Motor neuron (in vitro differentiated cells): ENCODE results near the gene ZCCHC24. TPM values are rescaled to one million over a fixed set of nuclear protein-coding genes. Genes with fewer than 3 reads are reported as not detected.

Experiments used
- ATAC-seq, 8 experiments: fragments of 200-7000 bp; cut with Tn5 transposase; replicated peaks in 6 of 8; 2 replicates each; pipeline ENCODE4 v1.8.0; 2021; ENCODE audit warnings: mild to moderate bottlenecking in 8 of 8, moderate library complexity in 8 of 8
- H3K27ac ChIP-seq, 2 donors: fragments of 250-450 bp; sonication (Bioruptor Pico); 2 replicates each; pipeline ENCODE4 v1.9.0; 2021; ENCODE audit warnings: antibody characterized with exemption in 2 of 2, mild to moderate bottlenecking in 2 of 2, moderate library complexity in 1 of 2
- H3K4me1 ChIP-seq, 2 donors: fragments of 250-450 bp; sonication (Bioruptor Pico); replicated peaks in 1 of 2; 2 replicates each; pipeline ENCODE4 v1.6.1; 2021; ENCODE audit warnings: antibody characterized with exemption in 2 of 2, mild to moderate bottlenecking in 2 of 2, moderate library complexity in 1 of 2
- H3K4me3 ChIP-seq, 5 donors: fragments of 250-450 bp; sonication (Bioruptor Pico); 2 replicates each; pipeline ENCODE4 v1.9.0; 2021; ENCODE audit warnings: antibody characterized with exemption in 5 of 5, mild to moderate bottlenecking in 5 of 5, moderate library complexity in 4 of 5
- WGBS, 10 experiments: fragments of 450-650 bp; shearing (Covaris generic); methylation state at CpG; one replicate each; pipeline ENCODE4 v1.0.0; 2022; 5-methylcytosine and 5-hydroxymethylcytosine counted together
- in situ Hi-C, 9 experiments: fragments of 400-800 bp; cut with MboI; loops; one replicate each; pipeline ENCODE4 v1.15.0; 2021; ENCODE audit warnings: low sequenced_read_pairs in 9 of 9, low pct_unique_long_range_greater_than_20kb in 2 of 9; ENCODE audit not compliant: unreplicated experiment in 9 of 9
- total RNA-seq, 8 experiments: library from RNA; unstranded; fragments of 300-600 nt; gene quantifications; 2 replicates each; pipeline versions ENCODE4 v1.2.3 to v1.2.4, GENCODE V29; 2022

The ZCCHC24 gene
- total RNA-seq, 8 experiments from 2014 or later, result 0.67 to 39.5 (median 8.0) TPM

DNA sequence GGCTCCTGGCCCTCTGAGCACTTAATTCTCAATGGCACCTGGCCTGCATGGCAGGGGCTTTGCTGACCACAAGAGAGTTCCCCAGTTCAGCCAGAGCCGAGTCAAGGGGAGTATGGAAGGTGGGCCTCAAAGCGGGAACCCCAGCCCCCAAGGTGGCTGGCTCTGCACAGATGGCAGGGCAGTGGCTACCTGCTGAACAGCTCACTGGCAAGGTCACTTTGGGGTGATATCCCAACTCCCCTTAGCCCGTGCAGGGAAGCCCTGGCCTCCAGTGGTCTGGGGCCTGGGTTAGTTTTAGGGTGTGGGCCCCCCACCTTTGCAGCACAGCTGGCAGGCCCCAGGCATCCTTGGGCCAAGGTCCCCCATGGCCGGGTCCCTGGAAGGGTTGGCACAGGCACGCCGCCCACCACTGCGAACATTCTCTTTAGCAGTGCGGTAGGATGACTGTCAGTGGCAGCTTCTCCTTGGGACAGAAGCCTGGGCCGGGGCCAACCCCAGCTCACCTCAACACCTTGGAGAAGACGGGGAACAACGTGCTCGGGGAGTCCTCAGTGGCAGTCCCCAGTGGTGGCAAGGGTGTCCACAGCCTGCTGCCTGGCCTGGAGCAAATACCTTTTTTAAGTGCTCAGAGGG is 61.3 kb downstream of the ZCCHC24 start:
- WGBS, 10 experiments, result 80 to 100% (median 97%) methylated on average over 1 to 9 of the region's 12 CpGs; no CpG with 5 or more reads in 4 of the 10 experiments
- no peak for ATAC-seq
- H3K4me3 ChIP-seq, result no peak overlapping the region
- peaks cover 15 to 16% of the 10 kb centered on the region in 2 donors for H3K4me1 ChIP-seq
- H3K27ac ChIP-seq, result no peak overlapping the region
- in situ Hi-C loops, result no loop called here

DNA sequence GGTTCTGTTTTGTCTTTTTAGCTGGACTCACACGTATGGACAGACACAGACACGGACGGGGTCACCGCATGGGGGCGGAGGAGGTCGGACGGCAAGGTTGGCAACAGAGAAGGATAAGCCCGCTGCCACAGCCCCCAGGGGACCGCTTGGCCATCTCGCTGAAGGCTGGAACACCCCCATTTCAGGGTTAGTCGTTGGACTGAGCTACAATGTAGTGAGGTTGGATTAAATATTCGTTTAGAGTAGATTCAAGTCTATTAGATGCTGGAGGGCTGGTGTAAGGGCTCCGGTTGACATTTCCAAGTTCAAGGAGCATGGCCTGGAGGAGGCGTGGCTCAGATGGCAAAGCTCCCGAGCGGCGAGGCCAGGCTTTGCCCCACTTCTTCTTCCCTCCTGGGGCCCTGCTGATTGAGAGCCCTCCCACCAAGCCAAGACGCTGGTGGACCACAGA is 62.9 kb downstream of the ZCCHC24 start:
- peaks cover 15 to 16% of the 10 kb centered on the region in 2 donors for H3K4me1 ChIP-seq
- ATAC-seq, result no peak
- no peak overlapping the region for H3K4me3 ChIP-seq
- no peak overlapping the region for H3K27ac ChIP-seq
- 38 to 81% (median 72%) methylated on average over 1 to 13 of the region's 18 CpGs; no CpG with 5 or more reads in 2 of the 10 experiments for WGBS, 10 experiments
- in situ Hi-C loops, result no loop called here

DNA sequence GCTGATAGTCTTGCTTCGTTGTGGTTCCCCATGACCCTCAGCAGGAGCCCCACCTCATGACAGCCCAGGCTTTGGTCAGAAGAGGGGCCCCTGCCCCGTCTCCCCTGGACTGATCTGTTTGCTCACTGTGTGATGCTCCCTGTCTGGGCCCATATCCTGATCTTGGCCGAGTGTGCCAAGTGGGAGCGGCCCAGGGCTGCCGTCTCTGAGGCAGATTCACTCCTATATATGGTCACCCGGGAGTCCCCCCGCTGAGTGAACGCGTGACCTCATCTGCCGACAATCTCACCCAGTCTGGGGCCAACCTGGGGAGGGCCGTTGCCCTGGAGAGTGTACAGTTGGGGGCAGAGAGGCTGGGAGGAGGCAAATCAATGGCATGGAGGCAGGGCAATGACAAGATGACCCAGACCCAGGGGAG is 63.6 kb downstream of the ZCCHC24 start:
- 7 to 70% (median 40%) methylated on average over 2 to 8 of the region's 11 CpGs; no CpG with 5 or more reads in 7 of the 10 experiments for WGBS, 10 experiments
- Histone ChIP-seq H3K27ac (no peak overlapping the region), H3K4me3 (no peak overlapping the region), H3K4me1 (peaks cover 15 to 16% of the 10 kb centered on the region in 2 donors)
- in situ Hi-C loops, result no loop called here
- peak; percentile 75 to 95 (median 88) for ATAC-seq

GRCh38 chr10:79380946-79381721 is 64.3 kb downstream of the ZCCHC24 start:
- peak in 2 of 8 experiments; percentile 4 to 13 for ATAC-seq
- peaks cover 15 to 16% of the 10 kb centered on the region in 2 donors for H3K4me1 ChIP-seq
- H3K4me3 ChIP-seq, result no peak overlapping the region
- in situ Hi-C loops, result no loop called here
- WGBS, 10 experiments, result 60 to 90% (median 78%) methylated on average over 1 to 5 of the region's 9 CpGs; no CpG with 5 or more reads in 4 of the 10 experiments
- H3K27ac ChIP-seq, result no peak overlapping the region

DNA sequence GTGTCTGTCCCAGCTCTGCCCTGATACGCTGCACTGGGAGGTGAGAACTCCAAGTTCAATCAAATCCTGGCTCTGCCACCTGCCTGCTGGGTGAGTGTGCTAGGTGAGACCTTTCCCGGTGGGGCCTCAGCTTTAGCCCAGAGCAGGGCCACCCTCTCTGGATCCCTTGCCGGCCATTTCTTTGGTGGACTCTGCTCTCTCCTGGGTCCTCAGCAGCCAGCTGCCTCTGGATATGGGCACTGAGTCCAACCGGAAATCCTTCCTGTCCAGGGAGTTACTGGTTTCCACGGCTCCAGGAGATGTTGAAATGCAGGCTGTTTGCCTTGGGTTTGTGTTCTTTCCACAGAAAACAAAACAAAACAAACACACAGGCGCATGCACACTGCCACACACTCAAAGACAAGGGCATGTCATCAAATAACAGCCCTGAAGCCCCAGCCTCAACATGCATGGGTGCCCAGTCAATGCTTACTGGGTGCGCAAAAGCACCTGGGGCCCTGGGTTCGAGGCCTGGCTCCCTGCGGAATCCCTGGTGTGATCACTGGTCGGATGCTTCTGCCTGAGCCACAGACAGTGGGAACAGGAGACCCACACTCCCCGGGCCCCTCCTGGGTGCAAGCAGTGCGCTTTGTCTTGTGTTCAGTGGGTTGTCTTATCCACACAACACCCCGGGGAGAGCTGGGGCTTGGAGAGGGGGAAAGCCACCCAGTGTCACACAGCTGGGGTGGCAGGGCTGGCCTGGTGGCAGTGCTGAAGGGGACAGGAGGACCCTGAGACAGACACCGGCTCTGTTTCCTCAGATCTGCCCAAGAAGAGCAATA is 65.1 kb downstream of the ZCCHC24 start:
- WGBS, 10 experiments, result 7 to 92% (median 86%) methylated on average over 2 to 3 of the region's 14 CpGs; no CpG with 5 or more reads in 4 of the 10 experiments
- peak in 6 of 8 experiments; percentile 3 to 59 (median 12) for ATAC-seq
- in situ Hi-C loops, result no loop called here
- peaks cover 15 to 16% of the 10 kb centered on the region in 2 donors for H3K4me1 ChIP-seq
- H3K27ac ChIP-seq, result no peak overlapping the region
- no peak overlapping the region for H3K4me3 ChIP-seq

GRCh38 chr10:79379512-79380124 is 65.8 kb downstream of the ZCCHC24 start:
- Histone ChIP-seq H3K4me1 (peaks cover 14 to 20% of the 10 kb centered on the region in 2 donors), H3K27ac (no peak overlapping the region), H3K4me3 (no peak overlapping the region)
- ATAC-seq, result peak in 2 of 8 experiments; percentile 1 to 7
- in situ Hi-C loops, result no loop called here
- WGBS, 10 experiments, result 17 to 78% (median 73%) methylated on average over 2 to 4 of the region's 9 CpGs; no CpG with 5 or more reads in 7 of the 10 experiments

GRCh38 chr10:79378647-79379511 is 66.5 kb downstream of the ZCCHC24 start:
- no peak for ATAC-seq
- WGBS, 10 experiments, result 56 to 88% (median 80%) methylated on average over 3 to 6 of the region's 22 CpGs; no CpG with 5 or more reads in 6 of the 10 experiments
- in situ Hi-C loops, result no loop called here
- Histone ChIP-seq H3K27ac (no peak overlapping the region), H3K4me3 (no peak overlapping the region), H3K4me1 (peaks cover 12 to 18% of the 10 kb centered on the region in 2 donors)

- in situ Hi-C loops, result no loop called here
- no peak overlapping the region for H3K27ac ChIP-seq
- no peak for ATAC-seq
- peaks cover 12 to 18% of the 10 kb centered on the region in 2 donors for H3K4me1 ChIP-seq
- WGBS, 10 experiments, result 50 to 100% (median 100%) methylated on average over 1 to 4 of the region's 7 CpGs; no CpG with 5 or more reads in 7 of the 10 experiments
- no peak overlapping the region for H3K4me3 ChIP-seq
Observed at GRCh38 chr10:79378383-79378646, 67.1 kb downstream of the ZCCHC24 start.

DNA sequence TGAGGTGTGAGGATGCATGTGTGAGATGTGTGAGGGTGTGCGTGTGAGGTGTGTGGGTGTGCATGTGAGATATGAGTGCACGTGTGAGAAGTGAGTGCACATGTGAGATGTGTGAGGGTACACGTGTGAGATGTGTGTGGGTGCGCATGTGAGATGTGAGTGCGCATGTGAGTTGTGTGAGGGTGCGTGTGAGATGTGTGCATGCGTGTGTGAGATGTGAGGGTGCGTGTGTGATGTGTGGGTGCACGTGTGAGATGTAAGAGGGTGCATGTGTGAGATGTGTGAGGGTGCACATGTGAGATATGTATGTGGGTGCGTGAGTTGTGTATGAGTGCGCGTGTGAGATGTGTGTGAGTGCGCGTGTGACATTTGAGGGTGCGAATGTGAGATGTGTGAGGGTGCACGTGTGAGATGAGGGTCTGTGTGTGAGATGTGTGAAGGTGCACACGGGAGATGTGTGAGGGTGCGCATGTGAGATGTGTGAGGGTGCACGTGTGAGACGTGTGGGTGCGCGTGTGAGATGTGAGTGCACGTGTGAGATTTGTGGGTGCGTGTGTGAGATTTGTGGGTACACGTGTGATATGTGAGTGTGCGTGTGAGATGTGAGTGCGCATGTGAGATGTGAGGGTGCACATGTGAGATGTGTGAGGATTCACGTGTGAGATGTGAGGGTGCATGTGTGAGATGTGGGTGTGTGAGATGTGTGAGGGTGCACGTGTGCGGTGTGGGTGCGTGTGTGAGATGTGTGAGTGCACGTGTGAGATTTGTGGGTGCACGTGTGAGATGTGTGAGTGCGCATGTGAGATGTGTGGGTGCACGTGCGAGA is 67.7 kb downstream of the ZCCHC24 start:
- WGBS, 10 experiments, result 80% methylated on average over 2 to 7 of the region's 36 CpGs; no CpG with 5 or more reads in 7 of the 10 experiments
- in situ Hi-C loops, result no loop called here
- ATAC-seq, result no peak
- H3K4me3 ChIP-seq, result no peak overlapping the region
- H3K4me1 ChIP-seq, result peaks cover 11 to 17% of the 10 kb centered on the region in 2 donors
- H3K27ac ChIP-seq, result no peak overlapping the region

- no peak overlapping the region for H3K27ac ChIP-seq
- no peak for ATAC-seq
- in situ Hi-C loops, result no loop called here
- no peak overlapping the region for H3K4me3 ChIP-seq
- H3K4me1 ChIP-seq, result peaks cover 3 to 9% of the 10 kb centered on the region in 2 donors
- WGBS, 10 experiments, result 100% methylated on average over 1 to 3 of the region's 12 CpGs; no CpG with 5 or more reads in 5 of the 10 experiments
Observed at GRCh38 chr10:79376751-79377556, 68.5 kb downstream of the ZCCHC24 start.
